NT2/D1 (cell line): ENCODE measurements around the gene LTB4R2.

Experiments used
- SUZ12 ChIP-seq: IDR thresholded peaks from 2 replicates; pipeline ENCODE4 v1.6.1; 2011; ENCODE audit not compliant: insufficient read length, insufficient read depth; ENCODE audit errors: extremely low read depth
- YY1 ChIP-seq: IDR thresholded peaks from 2 replicates; pipeline ENCODE4 v1.6.1; 2011; ENCODE audit not compliant: insufficient read length, insufficient read depth
- ZNF274 ChIP-seq: IDR thresholded peaks from 2 replicates; pipeline ENCODE4 v1.6.1; 2011; ENCODE audit warnings: mild to moderate bottlenecking, low read depth, low read length

DNA sequence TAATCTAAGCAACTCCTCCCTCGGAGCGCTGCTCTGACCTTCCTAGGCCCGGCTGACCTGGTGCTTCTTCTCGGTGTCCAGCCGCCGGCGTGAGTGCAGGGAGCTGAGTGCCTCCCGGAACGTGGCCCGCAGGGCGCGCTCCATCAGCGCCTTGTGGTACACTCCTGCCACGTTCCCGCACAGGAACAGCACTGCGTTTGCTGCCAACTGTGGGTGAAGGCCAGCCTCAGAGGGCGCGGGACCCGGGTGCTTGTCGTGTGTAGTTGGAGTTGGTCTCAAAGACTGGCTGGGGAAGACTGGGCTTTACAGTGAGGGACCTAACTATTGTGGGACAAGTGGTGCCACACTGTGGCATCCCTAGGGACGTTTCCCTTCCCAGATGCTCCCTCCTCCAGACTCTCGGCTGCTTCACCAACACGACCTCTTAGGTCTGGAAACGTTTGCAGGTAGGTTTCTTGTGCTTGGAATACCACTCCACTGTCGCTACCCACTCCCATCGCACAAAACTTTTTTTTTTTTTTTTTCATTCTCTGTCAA lies 21.9 kb downstream of the LTB4R2 start:
- TF ChIP-seq SUZ12 (no peak), YY1 (no peak), ZNF274 (no peak)
